HCT116 (cell line): ENCODE measurements around the gene ALDH3B1. TPM values are rescaled to one million over a fixed set of nuclear protein-coding genes. Genes with fewer than 3 reads are reported as not detected.

ENCODE experiments used
- ATAC-seq: fragments of 200-7000 bp; cut with Tn5 transposase; 2 replicates; pipeline ENCODE4 v1.9.1; 2020; ENCODE audit warnings: mild to moderate bottlenecking, moderate library complexity
- BruUV-seq: library from RNA; stranded (reverse); fragments of 400-500 nt; replicated peaks from 2 replicates; lab custom pipeline; 2021; lab: Mats Ljungman, UMichigan
- CTCF ChIA-PET: fragments of 300-600 bp; sonication (Branson Sonifier 250); formaldehyde crosslinking; loops from one replicate; lab custom pipeline; 2021; ENCODE audit warnings: antibody characterized with exemption; lab: Charles Lee
- POLR2A ChIA-PET: fragments of 300-600, 350-600 bp; sonication (Branson Sonifier 250); formaldehyde crosslinking; loops from one replicate; lab custom pipeline; 2021; ENCODE audit warnings: antibody characterized with exemption; lab: Charles Lee
- RAD21 ChIA-PET, 2 experiments: fragments of 300-600 bp; sonication (Branson Sonifier 250); formaldehyde crosslinking; loops; one replicate each; lab custom pipeline; 2023; ENCODE audit warnings: low total read pairs in 2 of 2; ENCODE audit not compliant: uncharacterized antibody in 2 of 2, unreplicated experiment in 2 of 2, low non-redundant PET in 1 of 2; lab: Charles Lee
- DNase-seq: peaks from one replicate; pipeline ENCODE4 v3.0.0-alpha.2; 2010; ENCODE audit warnings: low read depth, low spot score
- H2AFZ ChIP-seq: fragments of 200-600 bp; shearing (Covaris generic), sonication (generic); 2 replicates; pipeline ENCODE4 v1.6.1; 2017; ENCODE audit warnings: low read depth, mixed run types, mixed read lengths, antibody characterized with exemption, low read length; ENCODE audit not compliant: poor library complexity, severe bottlenecking
- H3K27ac ChIP-seq: 2 replicates; pipeline ENCODE4 v1.5.1; 2012; ENCODE audit warnings: low read depth, low read length
- H3K27me3 ChIP-seq: fragments of 200-600 bp; sonication (generic); 2 replicates; pipeline ENCODE4 v1.6.1; 2016; ENCODE audit warnings: mixed run types, low read length, mixed read lengths; ENCODE audit not compliant: insufficient read depth
- H3K36me3 ChIP-seq, 2 experiments: fragments of 200-500 bp in 1 of 2; fragments of 200-600 bp in 1 of 2; sonication (Bioruptor generic) in 1 of 2; sonication (generic) in 1 of 2; 2 replicates each; pipeline versions ENCODE4 v1.5.1 to v1.6.1; 2014 to 2016; ENCODE audit warnings: low read length in 2 of 2, inconsistent platforms in 1 of 2, mixed read lengths in 1 of 2, mixed run types in 1 of 2; ENCODE audit not compliant: insufficient read depth in 2 of 2, control insufficient read depth in 1 of 2
- H3K4me1 ChIP-seq, 2 experiments: fragments of 200-600 bp in 1 of 2; sonication (generic) in 1 of 2; 2 replicates each; pipeline versions ENCODE4 v1.5.1 to v1.6.1; 2012 to 2017; ENCODE audit warnings: low read length in 2 of 2, inconsistent platforms in 1 of 2, mild to moderate bottlenecking in 1 of 2, mixed read lengths in 1 of 2, mixed run types in 1 of 2, moderate library complexity in 1 of 2; ENCODE audit not compliant: insufficient read depth in 2 of 2, control insufficient read depth in 1 of 2
- H3K4me2 ChIP-seq: fragments of 200-600 bp; sonication (generic); 2 replicates; pipeline ENCODE4 v1.6.1; 2017; ENCODE audit warnings: mixed run types, low read length, mixed read lengths
- H3K4me3 ChIP-seq, 2 experiments: fragments of 200-600 bp in 1 of 2; sonication (generic) in 1 of 2; replicated peaks in 1 of 2; 2 replicates each; pipeline ENCODE4 v1.5.1; 2011 to 2016; ENCODE audit warnings: low read length in 2 of 2, control low read depth in 1 of 2, low read depth in 1 of 2, mild to moderate bottlenecking in 1 of 2, mixed read lengths in 1 of 2, mixed run types in 1 of 2
- H3K79me2 ChIP-seq: fragments of 200-600 bp; sonication (generic); 2 replicates; pipeline ENCODE4 v1.6.1; 2017; ENCODE audit warnings: mild to moderate bottlenecking, mixed run types, low read length, moderate library complexity, mixed read lengths; ENCODE audit not compliant: insufficient read depth
- H3K9ac ChIP-seq: fragments of 200-600 bp; sonication (generic); 2 replicates; pipeline ENCODE4 v1.6.1; 2016; ENCODE audit warnings: low read length, mixed read lengths
- H3K9me2 ChIP-seq: fragments of 200-600 bp; sonication (generic), shearing (Covaris generic); 2 replicates; pipeline ENCODE4 v1.6.1; 2017; ENCODE audit warnings: mixed run types, mild to moderate bottlenecking, moderate library complexity; ENCODE audit not compliant: insufficient read depth
- H3K9me3 ChIP-seq, 2 experiments: fragments of 200-500 bp in 1 of 2; fragments of 200-600 bp in 1 of 2; sonication (Bioruptor generic) in 1 of 2; sonication (generic) in 1 of 2; 2 replicates each; pipeline ENCODE4 v1.6.1; 2014 to 2017; ENCODE audit warnings: low read length in 2 of 2, mixed read lengths in 2 of 2, inconsistent platforms in 1 of 2, low read depth in 1 of 2, mild to moderate bottlenecking in 1 of 2, mixed run types in 1 of 2, moderate library complexity in 1 of 2; ENCODE audit not compliant: control insufficient read depth in 1 of 2, insufficient read depth in 1 of 2
- H4K20me1 ChIP-seq: fragments of 200-600 bp; sonication (generic), shearing (Covaris generic); 2 replicates; pipeline ENCODE4 v1.6.1; 2017; ENCODE audit warnings: mixed run types, mild to moderate bottlenecking, moderate library complexity; ENCODE audit not compliant: insufficient read depth
- EGR1 ChIP-seq: IDR thresholded peaks from 2 replicates; pipeline ENCODE4 v1.6.1; 2012; ENCODE audit warnings: low read depth
- EZH2 ChIP-seq: fragments of 200-600 bp; sonication (generic); IDR thresholded peaks from 2 replicates; pipeline ENCODE4 v1.6.1; 2017; ENCODE audit warnings: antibody characterized with exemption, mixed run types
- JUND ChIP-seq: IDR thresholded peaks from 2 replicates; pipeline ENCODE4 v1.6.1; 2012
- POLR2A ChIP-seq: IDR thresholded peaks from 2 replicates; pipeline ENCODE4 v1.7.0; 2011; ENCODE audit warnings: borderline replicate concordance; ENCODE audit not compliant: insufficient read depth, insufficient read length; ENCODE audit errors: extremely low read depth
- POLR2AphosphoS5 ChIP-seq: IDR thresholded peaks from 2 replicates; pipeline ENCODE4 v1.6.1; 2011; ENCODE audit warnings: mild to moderate bottlenecking, low read depth, low read length, moderate library complexity
- REST ChIP-seq: IDR thresholded peaks from 2 replicates; pipeline ENCODE4 v1.6.1; 2012; ENCODE audit warnings: low read depth
- SRF ChIP-seq: IDR thresholded peaks from 2 replicates; pipeline ENCODE4 v1.6.1; 2012; ENCODE audit warnings: low read depth
- ZFX ChIP-seq: fragments of 450-650 bp; IDR thresholded peaks from 2 replicates; pipeline ENCODE4 v1.6.1; 2017
- ZNF274 ChIP-seq: fragments of 200-500 bp; sonication (Bioruptor generic); IDR thresholded peaks from 2 replicates; pipeline ENCODE4 v1.6.1; 2014; ENCODE audit warnings: mild to moderate bottlenecking, low read depth, low read length, inconsistent platforms
- intact Hi-C: fragments of 100-400 bp; cut with micrococcal nuclease; formaldehyde crosslinking; loops from 2 replicates; pipeline ENCODE4 v1.10.0; 2022
- total RNA-seq: library from RNA; stranded (reverse); gene quantifications from one replicate; pipeline ENCODE4 v1.2.1, GENCODE V29; 2021; ENCODE audit not compliant: unreplicated experiment
- TF ChIP-seq, protein P1 (sequence below): IDR thresholded peaks from 2 replicates; pipeline ENCODE4 v1.6.1; 2012
- TF ChIP-seq, protein P2 (sequence below): IDR thresholded peaks from 2 replicates; pipeline ENCODE4 v1.6.1; 2011; ENCODE audit warnings: mild to moderate bottlenecking, low read length, moderate library complexity; ENCODE audit not compliant: insufficient replicate concordance; ENCODE audit errors: extremely low read depth
- TF ChIP-seq, protein P3 (sequence below): IDR thresholded peaks from 2 replicates; pipeline ENCODE4 v1.6.1; 2012

Gene ALDH3B1
- total RNA-seq, 1 experiment from 2014 or later = 25.5 TPM

GRCh38 chr11:67999201-67999629 is 10.9 kb upstream of the ALDH3B1 start:
- ChIA-PET RAD21 (no interaction called here), CTCF (no interaction called here), POLR2A (no interaction called here)
- Histone ChIP-seq H3K36me3 (no peaks in the 10 kb centered on the region), H3K9me3 (no peaks in the 10 kb centered on the region), H3K9me2 (no peaks in the 10 kb centered on the region), H3K79me2 (0 out of 2 replicates have a peak, but pooled peaks cover 4% of the 10 kb centered on the region), H3K27me3 (no peaks in the 10 kb centered on the region), H3K27ac (no peak overlapping the region), H4K20me1 (no peaks in the 10 kb centered on the region), H2AFZ (no peak overlapping the region), H3K4me1 (peaks cover 21 to 34% of the 10 kb centered on the region in 2 experiments), H3K9ac (no peak overlapping the region), H3K4me3 (no peak overlapping the region), H3K4me2 (no peak overlapping the region)
- no TSS peak for BruUV-seq
- intact Hi-C loops = loop anchor here (10.0 kb wide), 1 partner anchor 144 kb away; no protein-coding TSS in a partner anchor
- ATAC-seq (no peak), DNase-seq (no peak)
- TF ChIP-seq ZNF274 (no peak), POLR2AphosphoS5 (0 out of 2 replicates have a peak, but pooled peaks have one; percentile 19)

GRCh38 chr11:67999704-68000103 is 10.4 kb upstream of the ALDH3B1 start:
- ChIA-PET RAD21 (no interaction called here), POLR2A (no interaction called here), CTCF (no interaction called here)
- no peak overlapping the region for H2AFZ ChIP-seq
- no peak overlapping the region for H3K4me3 ChIP-seq
- no peaks in the 10 kb centered on the region for H4K20me1 ChIP-seq
- H3K4me1 ChIP-seq = peaks cover 25 to 39% of the 10 kb centered on the region in 2 experiments
- no peak overlapping the region for H3K9ac ChIP-seq
- DNase-seq (no peak), ATAC-seq (no peak)
- H3K27me3 ChIP-seq = no peaks in the 10 kb centered on the region
- no peaks in the 10 kb centered on the region for H3K36me3 ChIP-seq
- intact Hi-C loops = loop anchor here (10.0 kb wide), 1 partner anchor 145 kb away; no protein-coding TSS in a partner anchor
- no peak overlapping the region for H3K27ac ChIP-seq
- no peaks in the 10 kb centered on the region for H3K9me3 ChIP-seq
- no peaks in the 10 kb centered on the region for H3K9me2 ChIP-seq
- no TSS peak for BruUV-seq
- H3K4me2 ChIP-seq = no peak overlapping the region
- 0 out of 2 replicates have a peak, but pooled peaks cover 4% of the 10 kb centered on the region for H3K79me2 ChIP-seq
- TF ChIP-seq SRF = no peak
- no peak for TF ChIP-seq POLR2A
- no peak; the same call in 1 of the 2 replicates for TF ChIP-seq POLR2AphosphoS5
- no peak for TF ChIP-seq EZH2
- TF ChIP-seq, protein P1, sequence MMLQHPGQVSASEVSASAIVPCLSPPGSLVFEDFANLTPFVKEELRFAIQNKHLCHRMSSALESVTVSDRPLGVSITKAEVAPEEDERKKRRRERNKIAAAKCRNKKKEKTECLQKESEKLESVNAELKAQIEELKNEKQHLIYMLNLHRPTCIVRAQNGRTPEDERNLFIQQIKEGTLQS = no peak
- TF ChIP-seq REST = no peak
- no peak for TF ChIP-seq JUND
- TF ChIP-seq, protein P2, sequence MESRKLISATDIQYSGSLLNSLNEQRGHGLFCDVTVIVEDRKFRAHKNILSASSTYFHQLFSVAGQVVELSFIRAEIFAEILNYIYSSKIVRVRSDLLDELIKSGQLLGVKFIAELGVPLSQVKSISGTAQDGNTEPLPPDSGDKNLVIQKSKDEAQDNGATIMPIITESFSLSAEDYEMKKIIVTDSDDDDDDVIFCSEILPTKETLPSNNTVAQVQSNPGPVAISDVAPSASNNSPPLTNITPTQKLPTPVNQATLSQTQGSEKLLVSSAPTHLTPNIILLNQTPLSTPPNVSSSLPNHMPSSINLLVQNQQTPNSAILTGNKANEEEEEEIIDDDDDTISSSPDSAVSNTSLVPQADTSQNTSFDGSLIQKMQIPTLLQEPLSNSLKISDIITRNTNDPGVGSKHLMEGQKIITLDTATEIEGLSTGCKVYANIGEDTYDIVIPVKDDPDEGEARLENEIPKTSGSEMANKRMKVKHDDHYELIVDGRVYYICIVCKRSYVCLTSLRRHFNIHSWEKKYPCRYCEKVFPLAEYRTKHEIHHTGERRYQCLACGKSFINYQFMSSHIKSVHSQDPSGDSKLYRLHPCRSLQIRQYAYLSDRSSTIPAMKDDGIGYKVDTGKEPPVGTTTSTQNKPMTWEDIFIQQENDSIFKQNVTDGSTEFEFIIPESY = no peak
- TF ChIP-seq, protein P3, sequence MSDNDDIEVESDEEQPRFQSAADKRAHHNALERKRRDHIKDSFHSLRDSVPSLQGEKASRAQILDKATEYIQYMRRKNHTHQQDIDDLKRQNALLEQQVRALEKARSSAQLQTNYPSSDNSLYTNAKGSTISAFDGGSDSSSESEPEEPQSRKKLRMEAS = no peak
- TF ChIP-seq ZFX = no peak
- TF ChIP-seq EGR1 = no peak
